Liver (tissue), 9 donors: Measurements from ENCODE around the gene SPEG. TPM values are rescaled to one million over a fixed set of nuclear protein-coding genes. Genes with fewer than 3 reads are reported as not detected.

Experiments
- DNase-seq: peaks from one replicate; pipeline ENCODE4 v3.0.0-alpha.2; 2017; ENCODE audit warnings: low spot score
- H3K27ac ChIP-seq, 2 donors: one replicate each; pipeline ENCODE4 v1.7.0; 2013; ENCODE audit warnings: inconsistent platforms in 2 of 2, low read length in 2 of 2, control low read depth in 1 of 2, low read depth in 1 of 2, mild to moderate bottlenecking in 1 of 2
- H3K27me3 ChIP-seq, 4 donors: one replicate each; pipeline versions ENCODE4 v1.6.1 to v1.7.0; 2013; ENCODE audit warnings: low read length in 3 of 4, inconsistent platforms in 1 of 4, mild to moderate bottlenecking in 1 of 4, moderate library complexity in 1 of 4; ENCODE audit not compliant: control insufficient read depth in 4 of 4, insufficient read depth in 4 of 4
- H3K36me3 ChIP-seq, 4 donors: one replicate each; pipeline versions ENCODE4 v1.6.1 to v1.7.0; 2013; ENCODE audit warnings: low read length in 3 of 4, mild to moderate bottlenecking in 3 of 4, low read depth in 1 of 4, moderate library complexity in 1 of 4; ENCODE audit not compliant: control insufficient read depth in 4 of 4, insufficient read depth in 3 of 4
- H3K4me1 ChIP-seq, 4 donors: one replicate each; pipeline versions ENCODE4 v1.6.1 to v1.7.0; 2013; ENCODE audit warnings: low read length in 3 of 4, mild to moderate bottlenecking in 3 of 4, moderate library complexity in 1 of 4; ENCODE audit not compliant: control insufficient read depth in 4 of 4, insufficient read depth in 4 of 4
- H3K4me3 ChIP-seq, 3 donors: one replicate each; pipeline versions ENCODE4 v1.6.1 to v1.7.0; 2013; ENCODE audit warnings: low read length in 3 of 3, control low read depth in 1 of 3, low read depth in 1 of 3, mild to moderate bottlenecking in 1 of 3
- H3K9ac ChIP-seq, 2 donors: one replicate each; pipeline ENCODE4 v1.7.0; 2013; ENCODE audit warnings: low read length in 2 of 2, mild to moderate bottlenecking in 2 of 2, moderate library complexity in 2 of 2, control low read depth in 1 of 2, low read depth in 1 of 2
- H3K9me3 ChIP-seq, 4 donors: one replicate each; pipeline versions ENCODE4 v1.6.1 to v1.7.0; 2013; ENCODE audit warnings: low read length in 3 of 4; ENCODE audit not compliant: control insufficient read depth in 4 of 4
- EGR1 ChIP-seq, 2 donors: IDR thresholded peaks; 2 replicates each; pipeline ENCODE4 v1.6.1; 2016 to 2018; ENCODE audit warnings: antibody characterized with exemption in 2 of 2, low read depth in 2 of 2
- FOXA1 ChIP-seq: IDR thresholded peaks from 2 replicates; pipeline ENCODE4 v1.6.1; 2016; ENCODE audit warnings: antibody characterized with exemption
- FOXA2 ChIP-seq: IDR thresholded peaks from 2 replicates; pipeline ENCODE4 v1.6.1; 2016; ENCODE audit warnings: antibody characterized with exemption
- GABPA ChIP-seq, 2 donors: IDR thresholded peaks in 1 of 2; conservative IDR thresholded peaks in 1 of 2; 2 replicates each; pipeline ENCODE4 v1.6.1; 2016; ENCODE audit warnings: antibody characterized with exemption in 2 of 2, mild to moderate bottlenecking in 1 of 2, moderate library complexity in 1 of 2
- HNF4A ChIP-seq, 2 donors: conservative IDR thresholded peaks; 2 replicates each; pipeline ENCODE4 v1.6.1; 2016; ENCODE audit warnings: antibody characterized with exemption in 2 of 2, mild to moderate bottlenecking in 2 of 2
- HNF4G ChIP-seq: IDR thresholded peaks from 2 replicates; pipeline ENCODE4 v1.6.1; 2016; ENCODE audit warnings: antibody characterized with exemption
- JUND ChIP-seq, 2 donors: IDR thresholded peaks; 2 replicates each; pipeline ENCODE4 v1.6.1; 2016; ENCODE audit warnings: antibody characterized with exemption in 2 of 2
- MAX ChIP-seq: IDR thresholded peaks from 2 replicates; pipeline ENCODE4 v1.6.1; 2016; ENCODE audit warnings: antibody characterized with exemption
- NR2F2 ChIP-seq: IDR thresholded peaks from 2 replicates; pipeline ENCODE4 v1.6.1; 2016; ENCODE audit warnings: antibody characterized with exemption
- RAD21 ChIP-seq, 2 donors: IDR thresholded peaks; 2 replicates each; pipeline ENCODE4 v1.6.1; 2016; ENCODE audit warnings: antibody characterized with exemption in 2 of 2, mild to moderate bottlenecking in 2 of 2
- REST ChIP-seq: IDR thresholded peaks from 2 replicates; pipeline ENCODE4 v1.6.1; 2016; ENCODE audit warnings: antibody characterized with exemption, mild to moderate bottlenecking
- RXRA ChIP-seq, 2 donors: IDR thresholded peaks; 2 replicates each; pipeline ENCODE4 v1.6.1; 2017 to 2018; ENCODE audit warnings: antibody characterized with exemption in 2 of 2, mild to moderate bottlenecking in 1 of 2
- SP1 ChIP-seq: IDR thresholded peaks from 2 replicates; pipeline ENCODE4 v1.6.1; 2018; ENCODE audit warnings: antibody characterized with exemption, mild to moderate bottlenecking
- TAF1 ChIP-seq: conservative IDR thresholded peaks from 2 replicates; pipeline ENCODE4 v1.6.1; 2016; ENCODE audit warnings: antibody characterized with exemption, mild to moderate bottlenecking
- YY1 ChIP-seq: IDR thresholded peaks from 2 replicates; pipeline ENCODE4 v1.6.1; 2016; ENCODE audit warnings: antibody characterized with exemption, mild to moderate bottlenecking
- ZBTB33 ChIP-seq: IDR thresholded peaks from 2 replicates; pipeline ENCODE4 v1.6.1; 2016; ENCODE audit warnings: antibody characterized with exemption
- WGBS: extraction: QIAGEN DNeasy Blood & Tissue Kit; methylation state at CpG from one replicate; pipeline ENCODE4 v1.1.7; 2013; 5-methylcytosine and 5-hydroxymethylcytosine counted together
- polyA plus RNA-seq, 2 donors: library from polyadenylated mRNA; stranded (reverse) in 1 of 2; unstranded in 1 of 2; fragments of 200-250 nt in 1 of 2; fragments of >200 nt in 1 of 2; fragmentation: Nextera tagmentation in 1 of 2; extraction: Ambion mirVana in 1 of 2; gene quantifications; one replicate each; pipeline versions ENCODE4 v1.2.1 to v1.2.3, GENCODE V29; 2013 to 2015
- total RNA-seq, 2 donors: library from RNA; depleted of rRNA; stranded (reverse); fragments of >200 nt; gene quantifications; one replicate each; pipeline ENCODE4 v1.2.3, GENCODE V29; 2014
- TF ChIP-seq, protein P1 (sequence below): IDR thresholded peaks from 2 replicates; pipeline ENCODE4 v1.6.1; 2016; ENCODE audit warnings: antibody characterized with exemption
- TF ChIP-seq, protein P2 (sequence below): fragments of 150-350 bp; IDR thresholded peaks from 2 replicates; pipeline ENCODE4 v1.5.1; 2017; ENCODE audit warnings: improper control_type of control experiment, low read depth, low read length; ENCODE audit not compliant: missing input control
- donor health status: healthy.
- donor health status: healthy.
- donor health status: healthy.
- donor health status: healthy.
- donor health status: healthy.

SPEG gene
- total and polyA plus RNA-seq, 4 donors: 0.51 to 0.96 (median 0.66) TPM

GRCh38 chr2:219474285-219475060 lies 39.8 kb downstream of the SPEG start:
- H3K27ac ChIP-seq: no peak overlapping the region
- no peaks in the 10 kb centered on the region for H3K36me3 ChIP-seq
- 72% methylated on average over 11 of the region's 11 CpGs for WGBS
- no peak overlapping the region for H3K4me3 ChIP-seq
- TF ChIP-seq GABPA (IDR thresholded peaks at IDR 0.05 in 1 of 2, conservative IDR thresholded peaks at IDR 0.05 in 1 of 2): no peak
- no peak for TF ChIP-seq YY1
- TF ChIP-seq RXRA (IDR thresholded peaks at IDR 0.05): no peak
- no peak for DNase-seq
- H3K9me3 ChIP-seq: no peaks in the 10 kb centered on the region
- H3K4me1 ChIP-seq: no peaks in the 10 kb centered on the region
- no peak overlapping the region for H3K9ac ChIP-seq
- H3K27me3 ChIP-seq: peaks cover 0 to 2% (median 0%) of the 10 kb centered on the region in 4 donors

DNA sequence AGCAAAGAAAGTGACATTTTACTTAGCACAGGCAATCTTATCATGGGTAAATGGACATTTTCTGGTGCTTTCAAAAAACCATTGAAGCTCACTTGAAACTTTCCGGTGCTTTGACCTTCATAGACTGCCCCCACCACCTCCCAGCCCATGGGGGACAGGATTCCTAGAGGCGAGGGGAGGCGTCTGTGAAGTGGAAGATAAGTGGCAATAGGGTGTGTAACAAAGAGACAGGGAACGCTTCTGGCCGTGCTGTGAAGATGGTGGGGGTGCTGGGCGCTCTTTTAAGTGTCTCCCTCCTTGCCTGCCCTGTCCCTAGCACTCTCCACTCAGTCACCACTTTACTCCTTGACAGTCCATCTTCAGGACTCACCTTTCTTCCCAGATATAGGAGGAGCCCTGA lies 40.6 kb downstream of the SPEG start:
- Histone ChIP-seq H3K27ac (no peak overlapping the region), H3K4me3 (no peak overlapping the region), H3K9ac (no peak overlapping the region), H3K27me3 (peaks cover 0 to 2% (median 0%) of the 10 kb centered on the region in 4 donors), H3K9me3 (no peaks in the 10 kb centered on the region), H3K4me1 (no peaks in the 10 kb centered on the region), H3K36me3 (no peaks in the 10 kb centered on the region)
- no peak for DNase-seq
- TF ChIP-seq FOXA2 (no peak), TAF1 (no peak), JUND (IDR thresholded peaks at IDR 0.05) (no peak), HNF4A (conservative IDR thresholded peaks at IDR 0.05) (no peak), NR2F2 (no peak), GABPA (IDR thresholded peaks at IDR 0.05 in 1 of 2, conservative IDR thresholded peaks at IDR 0.05 in 1 of 2) (no peak), SP1 (no peak), EGR1 (IDR thresholded peaks at IDR 0.05; ENCODE audit: low read depth in 2 of 2) (no peak), RAD21 (IDR thresholded peaks at IDR 0.05) (no peak), FOXA1 (no peak), ZBTB33 (no peak), YY1 (no peak), REST (no peak), HNF4G (no peak), MAX (no peak), RXRA (IDR thresholded peaks at IDR 0.05) (no peak)
- TF ChIP-seq, protein P1, sequence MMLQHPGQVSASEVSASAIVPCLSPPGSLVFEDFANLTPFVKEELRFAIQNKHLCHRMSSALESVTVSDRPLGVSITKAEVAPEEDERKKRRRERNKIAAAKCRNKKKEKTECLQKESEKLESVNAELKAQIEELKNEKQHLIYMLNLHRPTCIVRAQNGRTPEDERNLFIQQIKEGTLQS: no peak
- TF ChIP-seq, protein P2, sequence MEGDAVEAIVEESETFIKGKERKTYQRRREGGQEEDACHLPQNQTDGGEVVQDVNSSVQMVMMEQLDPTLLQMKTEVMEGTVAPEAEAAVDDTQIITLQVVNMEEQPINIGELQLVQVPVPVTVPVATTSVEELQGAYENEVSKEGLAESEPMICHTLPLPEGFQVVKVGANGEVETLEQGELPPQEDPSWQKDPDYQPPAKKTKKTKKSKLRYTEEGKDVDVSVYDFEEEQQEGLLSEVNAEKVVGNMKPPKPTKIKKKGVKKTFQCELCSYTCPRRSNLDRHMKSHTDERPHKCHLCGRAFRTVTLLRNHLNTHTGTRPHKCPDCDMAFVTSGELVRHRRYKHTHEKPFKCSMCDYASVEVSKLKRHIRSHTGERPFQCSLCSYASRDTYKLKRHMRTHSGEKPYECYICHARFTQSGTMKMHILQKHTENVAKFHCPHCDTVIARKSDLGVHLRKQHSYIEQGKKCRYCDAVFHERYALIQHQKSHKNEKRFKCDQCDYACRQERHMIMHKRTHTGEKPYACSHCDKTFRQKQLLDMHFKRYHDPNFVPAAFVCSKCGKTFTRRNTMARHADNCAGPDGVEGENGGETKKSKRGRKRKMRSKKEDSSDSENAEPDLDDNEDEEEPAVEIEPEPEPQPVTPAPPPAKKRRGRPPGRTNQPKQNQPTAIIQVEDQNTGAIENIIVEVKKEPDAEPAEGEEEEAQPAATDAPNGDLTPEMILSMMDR: no peak
- WGBS: 52% methylated on average over 6 of the region's 6 CpGs
